Pancreas (tissue), 10 donors: ENCODE results near the gene TM9SF2. TPM values are rescaled to one million over a fixed set of nuclear protein-coding genes. Genes with fewer than 3 reads are reported as not detected.

Experiments
- ATAC-seq, 4 donors: fragments of 200-7000 bp; cut with Tn5 transposase; one replicate each; pipeline versions ENCODE4 v1.8.0 to v1.9.1; 2020; ENCODE audit warnings: mild to moderate bottlenecking in 4 of 4, moderate library complexity in 4 of 4
- DNase-seq, 6 donors: peaks; one replicate each; pipeline ENCODE4 v3.0.0-alpha.2; 2020
- FAIRE-seq: peaks from 2 replicates; lab custom pipeline; 2012; peaks lifted over from hg19 to GRCh38; lab: Jason Lieb, UNC
- H3K27ac ChIP-seq, 4 donors: fragments of 200-600 bp; sonication (generic); 1 replicate in 3 of 4; 2 replicates in 1 of 4; pipeline versions ENCODE4 v1.5.0 to v1.8.0; 2020
- H3K27me3 ChIP-seq, 4 donors: fragments of 200-600 bp; one replicate each; pipeline ENCODE4 v1.8.0; 2021
- H3K36me3 ChIP-seq, 3 donors: fragments of 200-600 bp; sonication (generic) in 1 of 3; one replicate each; pipeline versions ENCODE4 v1.5.0 to v1.8.0; 2020 to 2021
- H3K4me1 ChIP-seq, 3 donors: fragments of 200-600 bp; one replicate each; pipeline ENCODE4 v1.8.0; 2021
- H3K4me3 ChIP-seq, 4 donors: fragments of 200-600 bp; sonication (generic) in 2 of 4; one replicate each; pipeline versions ENCODE4 v1.5.0 to v1.8.0; 2020 to 2021
- H3K9me3 ChIP-seq, 4 donors: fragments of 200-600 bp; one replicate each; pipeline ENCODE4 v1.8.0; 2021
- WGBS, 2 donors: extraction: QIAGEN DNeasy Blood & Tissue Kit; methylation state at CpG; one replicate each; pipeline ENCODE4 v1.1.7; 2013; 5-methylcytosine and 5-hydroxymethylcytosine counted together
- intact Hi-C, 3 donors: fragments of 100-400 bp; cut with DNase I; formaldehyde crosslinking; loops; one replicate each; pipeline versions ENCODE4 v1.11.1 to v1.14.2; 2022
- polyA plus RNA-seq, 2 donors: library from polyadenylated mRNA; stranded (reverse); fragments of 200-250 nt; gene quantifications; one replicate each; pipeline ENCODE4 v1.2.3, GENCODE V29; 2013
- total RNA-seq, 6 donors: library from RNA; stranded (reverse); fragmentation: NEBNext Ultra II Directional in 4 of 6; extraction: Animal tissue kit (Norgen Biotek cat#: 25700) in 4 of 6; gene quantifications; one replicate each; pipeline versions ENCODE4 v1.2.1 to v1.2.4, GENCODE V29; 2021 to 2023
- TF ChIP-seq, protein P1 (sequence below), 4 donors: fragments of 200-600 bp; sonication (generic) in 3 of 4; IDR thresholded peaks; one replicate each; pipeline versions ENCODE4 v1.5.0 to v1.8.0; 2021; ENCODE audit warnings: antibody characterized with exemption in 4 of 4
- donor health status: healthy with polysubstance abuse.
- donor health status: DM: no; HTN: no; CAD: no; lungs with moderate emphysema.
- donor health status: DM: no; HTN: no; CAD: no.
- donor health status: control.
- donor health status: control.
- donor health status: Bipolar disorder and iron deficiency.
- donor health status: DM: yes; HTN: yes; CAD: no.
- donor health status: DM: no; HTN: no; CAD: no.
- donor health status: DM: no; HTN: no; CAD: no.
- donor health status: DM: yes; HTN: yes; CAD: no.

Gene TM9SF2
- total and polyA plus RNA-seq, 8 donors: 22.7 to 88.8 (median 56.5) TPM

DNA sequence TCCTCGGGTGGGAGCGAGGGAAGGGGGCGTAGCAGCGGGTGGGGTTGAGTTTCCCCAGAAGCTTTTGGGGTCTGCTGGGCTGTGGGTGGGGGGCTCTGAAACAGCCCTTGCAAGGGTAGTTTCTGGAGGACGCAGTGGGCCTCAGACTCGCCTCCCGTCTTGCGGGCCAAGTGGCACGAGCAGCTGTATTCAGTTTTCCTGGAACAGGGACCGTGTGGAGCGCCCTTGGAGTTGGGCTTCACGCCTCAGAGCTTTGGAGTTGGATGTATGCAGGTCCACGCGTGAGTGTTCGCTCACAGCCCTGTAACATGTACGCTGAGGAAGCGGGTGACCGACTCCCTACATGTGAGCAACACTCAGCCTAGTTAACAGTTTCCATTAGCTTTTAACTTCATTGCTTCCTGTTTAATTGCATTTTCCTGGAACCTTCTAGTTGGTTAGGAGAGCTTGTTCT is 603 bp downstream of the TM9SF2 start:
- ATAC-seq: peak; percentile 6 to 8 (median 6)
- DNase-seq: peak; percentile 24 to 68 (median 42)

DNA sequence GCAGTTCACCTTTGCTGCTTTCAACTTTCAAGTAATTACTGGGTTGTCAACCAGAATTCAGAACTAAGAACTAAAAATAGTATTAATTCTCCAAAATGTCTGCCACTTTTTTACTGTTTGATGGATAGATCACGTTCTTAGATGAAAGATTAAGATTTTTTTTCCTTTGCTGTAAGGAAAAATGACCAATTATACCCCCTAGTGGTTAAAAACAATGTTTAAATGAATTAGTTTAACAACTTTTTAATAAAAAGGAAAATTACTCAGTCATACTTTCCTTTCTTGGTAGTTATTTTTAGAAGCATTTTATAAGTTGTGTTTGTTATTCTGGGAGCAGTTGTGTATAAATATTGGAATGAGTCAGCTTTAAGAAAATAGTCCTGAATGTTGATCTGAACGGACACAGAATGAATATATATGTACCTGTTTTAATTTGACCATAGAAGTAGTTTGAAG is 4.6 kb downstream of the TM9SF2 start:
- Histone ChIP-seq H3K4me3 (no peak overlapping the region), H3K36me3 (no peaks in the 10 kb centered on the region), H3K4me1 (peaks cover 20 to 52% (median 25%) of the 10 kb centered on the region in 3 donors), H3K27ac (no peak overlapping the region), H3K9me3 (no peaks in the 10 kb centered on the region), H3K27me3 (no peaks in the 10 kb centered on the region)
- 19 to 23% methylated on average over 2 of the region's 2 CpGs for WGBS, 2 donors
- TF ChIP-seq, protein P1, sequence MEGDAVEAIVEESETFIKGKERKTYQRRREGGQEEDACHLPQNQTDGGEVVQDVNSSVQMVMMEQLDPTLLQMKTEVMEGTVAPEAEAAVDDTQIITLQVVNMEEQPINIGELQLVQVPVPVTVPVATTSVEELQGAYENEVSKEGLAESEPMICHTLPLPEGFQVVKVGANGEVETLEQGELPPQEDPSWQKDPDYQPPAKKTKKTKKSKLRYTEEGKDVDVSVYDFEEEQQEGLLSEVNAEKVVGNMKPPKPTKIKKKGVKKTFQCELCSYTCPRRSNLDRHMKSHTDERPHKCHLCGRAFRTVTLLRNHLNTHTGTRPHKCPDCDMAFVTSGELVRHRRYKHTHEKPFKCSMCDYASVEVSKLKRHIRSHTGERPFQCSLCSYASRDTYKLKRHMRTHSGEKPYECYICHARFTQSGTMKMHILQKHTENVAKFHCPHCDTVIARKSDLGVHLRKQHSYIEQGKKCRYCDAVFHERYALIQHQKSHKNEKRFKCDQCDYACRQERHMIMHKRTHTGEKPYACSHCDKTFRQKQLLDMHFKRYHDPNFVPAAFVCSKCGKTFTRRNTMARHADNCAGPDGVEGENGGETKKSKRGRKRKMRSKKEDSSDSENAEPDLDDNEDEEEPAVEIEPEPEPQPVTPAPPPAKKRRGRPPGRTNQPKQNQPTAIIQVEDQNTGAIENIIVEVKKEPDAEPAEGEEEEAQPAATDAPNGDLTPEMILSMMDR (IDR thresholded peaks at IDR 0.05): peak in 1 of 4 donors; percentile 12
- intact Hi-C loops: no loop called here
- DNase-seq (no peak), FAIRE-seq (peak; percentile 54), ATAC-seq (no peak)

More for the DNA sequence above, 603 bp downstream of the TM9SF2 start:
- 0 to 1% methylated on average over 18 of the region's 18 CpGs for WGBS, 2 donors
- intact Hi-C loops: no loop called here
- Histone ChIP-seq H3K4me3 (peak overlapping the region; percentile 53 to 91 (median 85)), H3K4me1 (peaks cover 17 to 59% (median 29%) of the 10 kb centered on the region in 3 donors), H3K9me3 (no peaks in the 10 kb centered on the region), H3K27ac (peak overlapping the region; percentile 88 to 93 (median 88)), H3K36me3 (no peaks in the 10 kb centered on the region), H3K27me3 (no peaks in the 10 kb centered on the region)
- TF ChIP-seq, protein P1 (IDR thresholded peaks at IDR 0.05): no peak
- no peak for FAIRE-seq

DNA sequence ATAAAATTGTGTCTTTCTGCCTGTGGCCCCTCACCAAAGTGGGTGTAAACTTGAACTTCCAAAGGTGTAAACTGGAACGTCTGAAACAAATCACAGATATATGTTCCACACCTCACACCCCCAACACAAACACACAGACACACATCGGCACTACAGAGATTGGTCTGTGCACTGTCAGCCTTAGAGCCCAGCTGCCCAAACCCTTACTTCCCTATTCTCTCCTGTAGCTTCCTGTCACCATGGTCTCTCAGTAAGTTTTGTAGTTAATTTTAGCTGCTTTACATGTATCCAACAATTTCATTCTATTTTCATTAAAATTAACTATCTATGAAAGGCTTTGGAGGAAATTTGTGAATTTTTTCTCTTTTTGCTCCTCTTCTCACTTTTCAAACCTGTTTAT is 5.4 kb downstream of the TM9SF2 start:
- Histone ChIP-seq H3K27me3 (no peaks in the 10 kb centered on the region), H3K4me1 (peaks cover 20 to 57% (median 26%) of the 10 kb centered on the region in 3 donors), H3K36me3 (no peaks in the 10 kb centered on the region), H3K27ac (no peak overlapping the region), H3K4me3 (no peak overlapping the region), H3K9me3 (no peaks in the 10 kb centered on the region)
- TF ChIP-seq, protein P1 (IDR thresholded peaks at IDR 0.05): no peak
- 22 to 26% methylated on average over 2 of the region's 2 CpGs for WGBS, 2 donors
- DNase-seq (no peak), FAIRE-seq (no peak), ATAC-seq (peak in 3 of 4 donors; percentile 44 to 61 (median 57))
- intact Hi-C loops: no loop called here

DNA sequence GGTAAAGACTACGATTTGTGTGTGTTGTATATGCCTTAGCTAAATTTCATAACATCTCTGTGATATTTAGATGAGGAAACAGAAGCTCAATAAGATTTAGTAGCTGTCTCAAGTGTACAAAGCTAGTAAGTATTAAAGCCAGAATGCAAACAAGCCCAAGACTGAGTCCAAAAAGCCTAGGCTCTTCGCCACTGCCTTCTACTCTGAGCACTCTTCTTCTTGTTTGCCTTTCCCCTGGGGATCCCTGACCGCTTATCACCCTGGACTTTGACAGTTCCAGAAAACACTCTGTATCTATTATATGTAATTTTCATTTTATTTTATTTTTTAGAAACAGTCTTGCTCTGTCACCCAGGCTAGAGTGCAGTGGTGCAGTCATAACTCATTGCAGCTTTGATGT is 5.8 kb downstream of the TM9SF2 start:
- no peak overlapping the region for H3K4me3 ChIP-seq
- TF ChIP-seq, protein P1 (IDR thresholded peaks at IDR 0.05): no peak
- no peaks in the 10 kb centered on the region for H3K9me3 ChIP-seq
- DNase-seq (no peak), FAIRE-seq (no peak), ATAC-seq (peak in 2 of 4 donors; percentile 23 to 38)
- peaks cover 20 to 62% (median 30%) of the 10 kb centered on the region in 3 donors for H3K4me1 ChIP-seq
- WGBS, 2 donors: 54 to 66% methylated on average over 3 of the region's 3 CpGs
- no peaks in the 10 kb centered on the region for H3K27me3 ChIP-seq
- no peaks in the 10 kb centered on the region for H3K36me3 ChIP-seq
- intact Hi-C loops: no loop called here
- H3K27ac ChIP-seq: no peak overlapping the region

DNA sequence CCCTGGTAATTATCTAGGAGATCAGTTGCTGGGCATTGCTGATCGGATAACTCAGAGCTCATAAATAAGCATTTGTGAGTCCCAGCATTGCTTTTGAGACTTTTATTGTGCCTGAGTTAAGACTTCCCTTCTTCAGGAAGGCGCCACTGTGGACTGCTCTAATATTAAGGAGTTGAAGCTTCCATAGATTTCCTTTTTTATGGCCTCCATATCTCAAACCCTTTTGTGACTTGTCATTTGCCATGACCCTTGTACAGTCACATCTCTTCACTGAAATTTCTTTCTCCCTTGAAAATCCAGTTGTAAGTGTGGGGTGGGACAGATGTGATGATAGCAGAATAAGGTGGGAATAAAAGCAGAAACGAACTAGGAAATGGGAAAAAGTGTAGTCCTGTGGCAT is 6.3 kb downstream of the TM9SF2 start:
- no peak overlapping the region for H3K27ac ChIP-seq
- ATAC-seq: no peak
- TF ChIP-seq, protein P1 (IDR thresholded peaks at IDR 0.05): no peak
- WGBS, 2 donors: 81 to 84% methylated on average over 3 of the region's 3 CpGs
- H3K4me1 ChIP-seq: peaks cover 20 to 62% (median 31%) of the 10 kb centered on the region in 3 donors
- H3K9me3 ChIP-seq: no peaks in the 10 kb centered on the region
- no peak for FAIRE-seq
- H3K36me3 ChIP-seq: no peaks in the 10 kb centered on the region
- DNase-seq: no peak
- intact Hi-C loops: no loop called here
- no peak overlapping the region for H3K4me3 ChIP-seq
- H3K27me3 ChIP-seq: no peaks in the 10 kb centered on the region
